Activated gamma-delta T cell (primary cell): ENCODE measurements around the gene NPRL2.
A peak's percentile ranks its signal among the peaks of the same experiment; 100 is the strongest.

Experiments
- DNase-seq: peaks from one replicate; lab custom pipeline; 2025; lab: John Stamatoyannopoulos, UW

The NPRL2 gene

DNA sequence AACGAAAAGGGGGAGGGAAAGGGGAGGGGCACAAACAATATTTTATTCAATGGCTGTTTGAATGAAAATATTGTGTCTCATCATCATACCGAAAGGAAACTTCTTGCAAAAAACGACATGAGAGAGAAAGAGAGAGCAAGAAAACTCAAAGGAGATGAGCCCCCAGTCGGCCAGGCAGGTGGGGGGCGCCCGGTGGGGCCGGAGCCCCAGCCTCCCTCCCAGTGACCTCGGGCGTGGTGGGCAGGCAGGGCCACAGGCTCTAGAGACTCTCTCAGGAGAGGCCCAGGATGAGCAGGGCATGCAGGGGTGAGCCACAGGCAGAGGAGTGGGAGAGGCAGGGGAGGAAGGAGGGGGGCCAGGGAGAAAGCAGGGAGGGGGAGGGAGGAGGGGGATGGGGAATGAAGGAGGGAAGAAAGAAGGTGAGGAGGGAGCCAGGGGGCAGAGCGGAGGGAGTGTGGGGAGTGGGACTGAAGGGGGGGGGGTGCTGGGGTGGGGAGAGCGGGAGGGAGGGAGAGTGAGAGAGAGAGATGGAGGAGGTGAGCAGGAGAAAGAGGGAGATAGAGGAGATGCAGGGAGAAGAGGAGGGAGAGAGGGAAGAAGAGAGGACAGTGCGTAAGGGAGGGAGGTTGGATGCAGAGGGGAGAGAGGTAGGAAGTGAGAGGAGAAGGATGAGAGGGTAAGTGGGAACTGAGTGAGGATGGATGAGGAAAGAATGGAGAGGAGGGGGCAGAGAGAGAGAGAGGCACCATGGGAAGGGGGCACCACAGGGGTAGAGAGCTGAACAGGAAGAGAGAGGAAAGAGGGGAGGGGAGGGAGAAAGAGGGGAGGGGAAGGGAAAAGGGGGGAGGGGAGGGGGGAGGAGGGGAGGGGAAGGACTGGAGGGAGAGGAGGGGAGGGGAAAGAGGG, 22.8 kb upstream of the NPRL2 start:
- DNase-seq = no peak

GRCh38 chr3:50372349-50372748, 21.8 kb upstream of the NPRL2 start:
- peak; percentile 12 for DNase-seq

GRCh38 chr3:50371133-50371685, 20.6 kb upstream of the NPRL2 start:
- DNase-seq = no peak

- no peak for DNase-seq
Measured at GRCh38 chr3:50370594-50370993, 20.0 kb upstream of the NPRL2 start.

DNA sequence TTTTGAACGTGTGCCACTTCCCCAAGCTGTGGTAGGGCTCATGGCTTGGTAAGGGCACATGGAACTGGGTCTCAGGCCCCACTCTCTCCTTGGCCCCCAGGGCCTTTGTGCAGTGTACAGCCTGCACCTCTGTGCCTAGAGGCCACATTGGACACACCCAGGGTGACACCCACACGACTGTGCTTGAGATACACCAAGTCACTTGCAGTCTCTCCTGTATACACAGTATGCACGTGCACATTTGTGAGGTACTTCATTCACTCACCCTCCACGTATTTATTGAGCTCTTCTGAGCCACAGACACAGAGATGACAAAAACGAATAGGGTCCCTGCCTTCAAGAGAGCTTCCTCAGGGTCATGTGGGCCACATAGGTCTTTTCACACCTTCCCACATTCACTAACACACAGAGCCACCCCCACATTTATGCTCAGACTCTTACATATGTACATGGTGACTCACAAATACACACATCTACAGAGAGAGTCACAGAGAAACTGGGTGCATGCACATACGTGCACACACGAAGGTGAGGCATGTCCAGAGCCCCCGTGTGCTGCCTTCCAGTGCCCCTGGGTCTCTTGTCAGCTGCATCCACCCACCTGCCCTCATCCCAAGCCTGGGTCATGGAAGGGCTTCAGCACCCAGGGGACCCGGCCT, 18.6 kb upstream of the NPRL2 start:
- DNase-seq = no peak

- DNase-seq = no peak
Measured at GRCh38 chr3:50365842-50366220, 15.3 kb upstream of the NPRL2 start.

- DNase-seq = peak; percentile 81
Measured at GRCh38 chr3:50365080-50365841, 14.7 kb upstream of the NPRL2 start.

DNA sequence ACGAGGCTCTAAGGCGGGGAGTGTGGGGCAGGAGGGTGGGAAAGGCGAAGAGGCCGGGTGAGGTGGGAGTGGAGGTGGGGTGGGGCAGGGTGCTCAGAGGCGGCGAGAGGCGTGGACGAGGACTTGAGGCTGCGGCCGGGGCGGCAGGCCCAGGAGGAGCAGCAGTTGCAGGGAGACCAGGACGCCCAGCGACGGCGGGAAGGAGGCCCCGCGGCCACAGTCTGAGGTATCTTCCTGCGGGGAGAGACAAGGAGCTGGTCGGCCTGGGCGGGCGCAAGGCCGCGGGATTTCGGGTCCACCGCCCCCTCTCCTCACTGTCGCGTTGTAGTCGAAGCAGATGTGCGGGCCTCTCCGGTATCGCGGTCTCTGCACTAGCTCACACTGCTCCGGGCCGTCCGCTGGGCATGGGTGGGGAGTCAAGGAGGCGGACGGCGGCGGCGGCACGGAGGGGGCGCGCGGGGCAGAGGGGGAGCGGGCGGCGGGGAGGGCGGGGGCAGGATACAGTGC, 14.1 kb upstream of the NPRL2 start:
- DNase-seq = peak; percentile 30

DNA sequence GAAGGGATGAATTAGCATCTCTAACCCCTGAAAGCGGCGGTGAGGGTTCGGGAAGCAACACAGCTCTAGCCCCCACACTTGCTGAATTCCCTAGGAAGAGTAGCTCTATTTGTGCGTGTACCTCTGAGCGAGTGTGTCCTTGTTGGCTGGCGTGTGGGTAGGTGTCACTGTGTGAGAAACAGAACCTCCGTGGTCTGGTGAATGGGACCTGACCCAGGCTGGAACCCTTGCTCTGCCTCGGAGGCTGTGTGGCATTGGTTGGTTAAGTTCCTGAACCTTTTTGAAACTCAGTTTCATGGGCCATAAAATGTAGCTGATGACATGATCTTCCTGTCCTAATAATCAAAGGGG, 9.2 kb upstream of the NPRL2 start:
- no peak for DNase-seq

- peak; percentile 81 for DNase-seq
Measured at GRCh38 chr3:50358911-50359759, 8.6 kb upstream of the NPRL2 start, which contains the start of gene TMEM115. Gene TMEM115 (minus strand): TSS chr3:50359521. CDS start chr3:50359063, 458 bp downstream.

GRCh38 chr3:50358355-50358910, 7.9 kb upstream of the NPRL2 start:
- DNase-seq = no peak

- DNase-seq = no peak
Measured at GRCh38 chr3:50357481-50357880, 6.9 kb upstream of the NPRL2 start.

DNA sequence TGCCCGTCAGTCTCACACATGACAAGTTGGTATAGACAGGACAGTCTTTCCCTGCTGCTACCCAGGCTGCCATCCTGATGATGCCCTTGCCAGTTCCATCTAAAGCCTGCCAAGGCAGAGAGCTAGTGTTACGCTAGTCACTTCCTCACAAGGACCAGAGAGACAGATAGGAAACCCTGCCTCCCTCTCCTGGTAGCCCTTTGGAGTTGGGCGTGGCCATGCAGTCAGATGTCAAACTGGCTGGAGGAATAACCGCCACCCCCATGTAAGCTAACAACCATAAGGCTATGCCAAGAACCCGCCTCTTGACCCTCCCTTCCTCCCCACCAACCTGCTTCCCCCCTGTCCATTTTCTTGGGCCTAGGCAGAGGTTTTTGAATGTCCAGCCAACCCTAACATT, 6.0 kb upstream of the NPRL2 start:
- no peak for DNase-seq

DNA sequence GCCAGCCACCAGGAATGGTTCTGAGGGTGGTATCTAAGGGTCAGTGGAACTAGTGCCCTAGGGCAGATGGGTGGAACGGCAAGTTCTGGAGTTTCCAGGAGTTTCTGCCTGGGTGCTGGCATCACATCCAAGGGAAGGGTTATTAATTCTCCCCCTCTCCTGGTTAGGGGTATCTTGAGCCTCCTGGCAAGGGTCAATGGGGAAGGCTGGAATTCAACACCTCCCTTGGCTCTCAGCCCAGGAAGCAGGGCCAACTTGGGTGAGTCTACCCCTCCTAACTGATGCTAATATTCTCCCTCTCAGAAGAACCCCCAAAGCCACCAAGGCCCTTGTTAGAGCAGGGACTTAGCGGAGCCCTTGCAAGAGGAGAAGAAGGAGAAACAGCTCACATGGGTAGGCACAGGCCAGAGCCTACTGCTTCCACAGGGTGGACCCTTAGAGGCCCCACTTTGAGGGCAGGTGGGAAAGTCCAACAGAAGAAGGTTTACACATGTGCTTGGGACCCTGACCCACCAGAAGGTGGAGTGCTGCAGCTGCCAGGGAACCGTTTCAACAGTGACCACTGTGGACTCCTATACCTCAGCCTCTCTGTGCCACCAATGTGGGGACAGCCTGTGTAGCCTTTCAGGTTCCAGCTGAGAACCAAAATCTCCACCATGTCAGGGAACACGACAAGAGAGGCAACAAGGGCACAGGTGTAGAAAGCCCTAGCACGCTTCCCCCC, 5.4 kb upstream of the NPRL2 start:
- DNase-seq = no peak

DNA sequence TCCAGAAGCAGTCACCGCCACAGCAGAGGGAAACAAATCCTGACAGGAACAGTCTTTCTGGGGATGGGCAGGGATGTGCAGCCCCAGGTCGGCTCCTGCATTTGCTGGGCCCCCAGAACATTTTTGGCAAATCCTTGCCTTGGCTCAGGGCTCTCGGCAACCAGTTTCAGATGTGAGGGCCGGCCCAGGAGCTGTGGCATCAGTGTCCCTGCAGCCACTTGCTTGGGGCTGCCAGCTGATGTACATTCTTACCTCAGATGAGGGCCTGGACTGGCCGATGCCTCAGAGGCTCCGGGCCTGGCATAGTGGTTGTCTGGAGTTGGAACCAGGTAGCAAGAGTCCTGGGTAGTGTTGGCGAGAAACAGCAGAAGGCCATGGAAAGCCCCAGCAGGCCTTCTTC, 4.3 kb upstream of the NPRL2 start:
- DNase-seq = no peak

- no peak for DNase-seq
Measured at GRCh38 chr3:50354186-50354764, 3.7 kb upstream of the NPRL2 start.

- DNase-seq = no peak
Measured at GRCh38 chr3:50353245-50354004, 2.9 kb upstream of the NPRL2 start.

DNA sequence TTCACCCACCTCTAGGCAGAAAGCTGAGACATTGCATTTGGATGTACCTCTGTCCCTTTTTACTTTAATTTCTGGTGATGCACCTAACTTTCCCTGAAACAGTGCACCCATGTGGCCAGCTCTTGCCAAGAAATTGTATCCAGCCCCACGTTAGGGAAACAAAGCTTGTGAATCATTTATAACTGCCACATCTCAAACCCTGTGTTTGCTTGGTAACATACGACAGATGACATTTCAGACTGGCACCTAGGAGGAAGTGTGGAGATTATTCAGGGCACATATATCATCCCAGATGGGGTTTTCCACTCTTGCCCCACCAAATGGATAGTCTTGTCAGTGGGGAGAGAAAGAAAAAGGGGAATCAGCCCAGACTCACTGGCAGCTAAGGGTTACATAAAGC, 2.2 kb upstream of the NPRL2 start:
- no peak for DNase-seq

DNA sequence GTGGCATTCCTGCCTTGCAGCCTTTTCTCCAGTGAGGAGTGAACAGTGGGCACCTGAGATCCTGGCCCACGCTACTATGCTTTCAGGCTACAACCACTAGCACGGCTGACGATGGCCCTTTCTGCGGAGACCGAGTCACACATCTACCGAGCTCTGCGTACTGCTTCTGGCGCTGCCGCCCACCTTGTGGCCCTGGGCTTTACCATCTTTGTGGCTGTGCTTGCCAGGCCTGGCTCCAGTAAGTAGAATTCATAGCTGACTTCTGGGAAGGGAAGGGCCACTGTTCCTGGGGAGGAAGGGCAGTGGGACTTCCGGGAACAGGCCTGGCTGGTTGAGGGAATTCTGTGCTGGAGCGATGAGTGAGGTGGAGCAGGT, 735 bp upstream of the NPRL2 start:
- no peak for DNase-seq
